Natural killer cell (primary cell): ENCODE results near the gene ARHGAP24. TPM values are rescaled to one million over a fixed set of nuclear protein-coding genes. Genes with fewer than 3 reads are reported as not detected.

Experiments
- ATAC-seq, 3 donors: fragments of 150-1000 bp in 2 of 3; fragments of 200-7000 bp in 1 of 3; cut with Tn5 transposase; 1 replicate in 1 of 3; 2 replicates in 2 of 3; pipeline ENCODE4 v1.10.0; 2021; ENCODE audit warnings: mild to moderate bottlenecking in 2 of 3, moderate library complexity in 2 of 3
- DNase-seq, 2 donors: peaks; one replicate each; pipeline versions ENCODE4 v3.0.0 to v3.0.0-alpha.2; 2013 to 2021; ENCODE audit warnings: mixed read lengths in 1 of 2
- H3K27ac ChIP-seq: one replicate; pipeline ENCODE4 v1.5.1; 2013; ENCODE audit warnings: mild to moderate bottlenecking, low read length
- H3K27me3 ChIP-seq: one replicate; pipeline ENCODE4 v1.6.1; 2013; ENCODE audit warnings: low read length; ENCODE audit not compliant: control insufficient read depth, insufficient read depth
- H3K36me3 ChIP-seq: one replicate; pipeline ENCODE4 v1.6.1; 2013; ENCODE audit warnings: low read length; ENCODE audit not compliant: control insufficient read depth, insufficient read depth
- H3K4me1 ChIP-seq: one replicate; pipeline ENCODE4 v1.6.1; 2013; ENCODE audit warnings: low read length; ENCODE audit not compliant: control insufficient read depth, insufficient read depth
- H3K4me3 ChIP-seq: one replicate; pipeline ENCODE4 v1.5.1; 2013; ENCODE audit warnings: low read length
- H3K9me3 ChIP-seq: one replicate; pipeline ENCODE4 v1.6.1; 2013; ENCODE audit warnings: low read length; ENCODE audit not compliant: control insufficient read depth, insufficient read depth
- H3K27ac Mint-ChIP-seq, 2 donors: one replicate each; pipeline ENCODE4 v1.8.0; 2022; ENCODE audit warnings: mild to moderate bottlenecking in 2 of 2, mixed read lengths in 2 of 2, moderate library complexity in 1 of 2
- H3K27me3 Mint-ChIP-seq, 2 donors: one replicate each; pipeline ENCODE4 v1.8.0; 2022; ENCODE audit warnings: low read depth in 2 of 2, mixed read lengths in 2 of 2
- H3K36me3 Mint-ChIP-seq: one replicate; pipeline ENCODE4 v1.8.0; 2022; ENCODE audit warnings: mixed read lengths
- H3K4me1 Mint-ChIP-seq, 2 donors: one replicate each; pipeline ENCODE4 v1.8.0; 2022; ENCODE audit warnings: mixed read lengths in 2 of 2
- H3K4me3 Mint-ChIP-seq: one replicate; pipeline ENCODE4 v1.8.0; 2022; ENCODE audit warnings: mild to moderate bottlenecking, moderate library complexity, mixed read lengths
- H3K9me3 Mint-ChIP-seq, 2 donors: one replicate each; pipeline ENCODE4 v1.8.0; 2022; ENCODE audit warnings: mixed read lengths in 2 of 2
- WGBS: methylation state at CpG from one replicate; pipeline ENCODE4 v1.1.7; 2013; ENCODE audit warnings: missing lambda C conversion rate; ENCODE audit not compliant: insufficient coverage; 5-methylcytosine and 5-hydroxymethylcytosine counted together
- intact Hi-C: fragments of 100-400 bp; cut with micrococcal nuclease; formaldehyde crosslinking; loops from one replicate; pipeline ENCODE4 v1.14.2; 2022
- total RNA-seq, 4 donors: library from RNA; stranded (reverse); fragments of 120-200 nt in 1 of 4; gene quantifications; one replicate each; pipeline versions ENCODE4 v1.2.3 to v1.2.4, GENCODE V29; 2013 to 2022
- TF ChIP-seq, protein P1 (sequence below): fragments of 200-600 bp; IDR thresholded peaks from one replicate; pipeline ENCODE4 v1.8.0; 2022; ENCODE audit warnings: antibody characterized with exemption

Gene ARHGAP24
- total RNA-seq, 3 donors from 2014 or later (not counting 1 experiment from before 2014, with no cell fraction given), result 1.7 to 3.6 (median 1.7) TPM

DNA sequence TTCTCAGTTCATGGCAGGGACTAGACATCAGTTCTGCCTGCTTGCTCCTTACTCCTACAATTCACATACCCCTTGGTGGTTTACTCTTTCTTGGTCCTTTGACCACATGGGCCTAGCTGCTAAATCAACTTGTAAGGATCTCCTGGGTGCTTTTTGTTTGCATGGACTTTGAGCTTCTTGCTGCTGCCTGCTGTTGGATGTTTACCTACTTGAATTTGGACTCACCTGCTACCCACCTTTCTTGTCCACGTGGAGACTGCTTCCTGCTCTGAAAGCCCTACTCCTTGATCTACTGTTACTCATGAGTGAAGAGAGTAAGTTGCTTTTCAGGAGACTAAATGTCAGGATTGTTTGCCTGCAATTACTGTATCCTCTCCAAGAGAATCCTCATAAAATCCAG, 15.2 kb upstream of the ARHGAP24 start:
- no peak overlapping the region for H3K4me3 ChIP-seq
- H3K27ac Mint-ChIP-seq, result no peak overlapping the region
- no peaks in the 10 kb centered on the region for H3K36me3 Mint-ChIP-seq
- H3K27me3 ChIP-seq, result no peaks in the 10 kb centered on the region
- WGBS, result no CpG with 5 or more reads among the region's 1 CpG
- ATAC-seq (no peak), DNase-seq (no peak)
- H3K4me1 ChIP-seq, result no peaks in the 10 kb centered on the region
- peaks cover 8 to 10% of the 10 kb centered on the region in 2 donors for H3K9me3 Mint-ChIP-seq
- H3K4me1 Mint-ChIP-seq, result no peaks in the 10 kb centered on the region
- no peaks in the 10 kb centered on the region for H3K9me3 ChIP-seq
- no peaks in the 10 kb centered on the region for H3K36me3 ChIP-seq
- TF ChIP-seq, protein P1, sequence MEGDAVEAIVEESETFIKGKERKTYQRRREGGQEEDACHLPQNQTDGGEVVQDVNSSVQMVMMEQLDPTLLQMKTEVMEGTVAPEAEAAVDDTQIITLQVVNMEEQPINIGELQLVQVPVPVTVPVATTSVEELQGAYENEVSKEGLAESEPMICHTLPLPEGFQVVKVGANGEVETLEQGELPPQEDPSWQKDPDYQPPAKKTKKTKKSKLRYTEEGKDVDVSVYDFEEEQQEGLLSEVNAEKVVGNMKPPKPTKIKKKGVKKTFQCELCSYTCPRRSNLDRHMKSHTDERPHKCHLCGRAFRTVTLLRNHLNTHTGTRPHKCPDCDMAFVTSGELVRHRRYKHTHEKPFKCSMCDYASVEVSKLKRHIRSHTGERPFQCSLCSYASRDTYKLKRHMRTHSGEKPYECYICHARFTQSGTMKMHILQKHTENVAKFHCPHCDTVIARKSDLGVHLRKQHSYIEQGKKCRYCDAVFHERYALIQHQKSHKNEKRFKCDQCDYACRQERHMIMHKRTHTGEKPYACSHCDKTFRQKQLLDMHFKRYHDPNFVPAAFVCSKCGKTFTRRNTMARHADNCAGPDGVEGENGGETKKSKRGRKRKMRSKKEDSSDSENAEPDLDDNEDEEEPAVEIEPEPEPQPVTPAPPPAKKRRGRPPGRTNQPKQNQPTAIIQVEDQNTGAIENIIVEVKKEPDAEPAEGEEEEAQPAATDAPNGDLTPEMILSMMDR, result no peak
- H3K4me3 Mint-ChIP-seq, result no peak overlapping the region
- no peak overlapping the region for H3K27ac ChIP-seq
- H3K27me3 Mint-ChIP-seq, result no peaks in the 10 kb centered on the region
- intact Hi-C loops, result no loop called here

DNA sequence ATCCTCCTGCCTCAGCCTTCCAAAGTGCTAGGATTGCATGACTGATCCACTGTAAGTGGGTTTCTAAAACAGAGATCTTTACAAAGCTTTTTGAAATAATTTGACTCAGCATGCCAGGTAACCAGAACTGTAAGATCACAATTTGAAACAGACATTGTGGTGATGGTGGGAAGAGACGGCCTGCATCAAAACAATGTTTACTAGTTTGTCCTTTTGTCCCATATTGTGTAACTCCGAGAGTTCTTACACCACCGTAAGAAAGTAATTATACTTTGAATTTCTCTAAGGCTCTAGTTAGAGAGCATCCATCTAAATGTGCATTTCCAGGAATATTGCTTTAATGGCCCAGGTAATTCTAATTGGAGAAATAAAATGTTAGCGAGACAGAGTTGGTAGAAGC, 594 bp upstream of the ARHGAP24 start:
- DNase-seq, result no peak
- peak overlapping the region; percentile 71 for H3K27ac ChIP-seq
- no peak for ATAC-seq
- Mint-ChIP-seq H3K27ac (no peak overlapping the region), H3K4me1 (no peaks in the 10 kb centered on the region), H3K27me3 (peaks cover 0 to 8% of the 10 kb centered on the region in 2 donors), H3K9me3 (peaks cover 0 to 3% of the 10 kb centered on the region in 2 donors), H3K4me3 (no peak overlapping the region), H3K36me3 (no peaks in the 10 kb centered on the region)
- H3K9me3 ChIP-seq, result peaks cover 3% of the 10 kb centered on the region
- H3K4me3 ChIP-seq, result no peak overlapping the region
- H3K4me1 ChIP-seq, result no peaks in the 10 kb centered on the region
- no peaks in the 10 kb centered on the region for H3K36me3 ChIP-seq
- WGBS, result 69% methylated on average over 4 of the region's 4 CpGs
- intact Hi-C loops, result no loop called here
- H3K27me3 ChIP-seq, result no peaks in the 10 kb centered on the region
- TF ChIP-seq, protein P1, result no peak

DNA sequence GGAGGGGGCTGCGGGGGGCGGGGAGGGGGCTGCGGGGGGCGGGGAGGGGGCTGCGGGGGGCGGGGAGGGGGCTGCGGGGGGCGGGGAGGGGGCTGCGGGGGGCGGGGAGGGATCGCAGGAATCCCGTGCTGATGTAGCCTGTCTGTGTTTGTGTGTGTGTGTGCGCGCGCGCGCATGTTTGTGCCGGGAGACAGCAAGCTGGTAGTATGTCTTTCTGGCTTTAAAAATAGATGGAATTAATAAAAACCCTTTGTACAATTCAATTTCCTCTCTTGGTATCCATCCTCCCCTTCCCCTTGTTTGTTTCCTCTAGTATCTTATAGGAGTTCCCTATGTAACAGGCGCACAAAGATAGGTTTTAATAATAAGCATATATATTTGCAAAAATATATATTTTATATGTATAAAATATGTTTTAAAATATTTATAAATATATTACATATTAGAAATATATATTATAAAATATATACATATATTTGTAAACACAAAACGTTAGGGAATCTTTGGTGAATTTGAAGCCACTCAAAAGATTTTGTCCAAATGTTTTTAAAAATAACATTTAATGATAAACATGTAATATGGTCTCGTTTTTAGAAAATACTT, 782 bp downstream of the ARHGAP24 start:
- Mint-ChIP-seq H3K4me3 (no peak overlapping the region), H3K27me3 (peaks cover 0 to 8% of the 10 kb centered on the region in 2 donors), H3K36me3 (no peaks in the 10 kb centered on the region), H3K27ac (no peak overlapping the region), H3K4me1 (no peaks in the 10 kb centered on the region), H3K9me3 (no peaks in the 10 kb centered on the region)
- WGBS, result no CpG with 5 or more reads among the region's 21 CpGs
- Histone ChIP-seq H3K4me1 (no peaks in the 10 kb centered on the region), H3K27me3 (no peaks in the 10 kb centered on the region), H3K4me3 (peak overlapping the region; percentile 48), H3K27ac (peak overlapping the region; percentile 71), H3K36me3 (no peaks in the 10 kb centered on the region), H3K9me3 (peaks cover 3% of the 10 kb centered on the region)
- ATAC-seq, result no peak
- no peak for DNase-seq
- TF ChIP-seq, protein P1, result no peak
- intact Hi-C loops, result no loop called here

DNA sequence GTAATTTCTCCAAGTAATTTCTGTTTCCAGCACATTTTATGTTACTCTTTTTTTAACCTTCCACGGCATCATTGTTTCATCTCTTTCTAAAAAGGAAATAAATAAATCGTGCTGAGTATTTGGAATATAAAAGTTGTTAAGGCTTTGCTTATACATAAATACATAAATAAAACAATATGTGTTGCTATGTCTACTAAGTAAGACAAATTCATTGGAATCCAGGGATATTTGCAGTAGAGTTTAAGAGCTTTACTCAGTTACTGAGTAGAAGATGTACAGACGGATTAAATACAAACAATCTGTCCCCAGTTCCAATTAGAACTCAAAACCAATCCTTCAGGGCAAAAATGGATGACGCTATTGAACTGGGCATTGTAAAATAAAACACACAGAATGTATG, 1.4 kb downstream of the ARHGAP24 start:
- Mint-ChIP-seq H3K4me3 (no peak overlapping the region), H3K36me3 (no peaks in the 10 kb centered on the region), H3K27ac (no peak overlapping the region), H3K27me3 (peaks cover 0 to 8% of the 10 kb centered on the region in 2 donors), H3K4me1 (no peaks in the 10 kb centered on the region), H3K9me3 (no peaks in the 10 kb centered on the region)
- Histone ChIP-seq H3K27ac (no peak overlapping the region), H3K27me3 (no peaks in the 10 kb centered on the region), H3K4me1 (no peaks in the 10 kb centered on the region), H3K4me3 (peak overlapping the region; percentile 25), H3K9me3 (no peaks in the 10 kb centered on the region), H3K36me3 (no peaks in the 10 kb centered on the region)
- intact Hi-C loops, result no loop called here
- DNase-seq (no peak), ATAC-seq (no peak)
- WGBS, result no CpG with 5 or more reads among the region's 4 CpGs
- TF ChIP-seq, protein P1, result no peak
